ENCODE data around the gene PTPRC. TPM values are rescaled to one million over a fixed set of nuclear protein-coding genes. Genes with fewer than 3 reads are reported as not detected.

Gene PTPRC
- total RNA-seq, 2 experiments from 2014 or later: 177 to 241 TPM

GRCh38 chr1:198647055-198647454 lies 8.2 kb downstream of the PTPRC start:
- Histone ChIP-seq H3K4me2 (ENCODE audit: low read length) (peak overlapping the region; percentile 19; the same call in 1 of the 2 replicates), H4K20me1 (ENCODE audit: insufficient read depth, low read length) (no peaks in the 10 kb centered on the region), H3K9me2 (ENCODE audit: insufficient read depth, low read length) (no peaks in the 10 kb centered on the region), H3K79me2 (ENCODE audit: insufficient read depth, low read depth, low read length) (peaks cover 100% of the 10 kb centered on the region), H3K27ac (ENCODE audit: low read depth, low read length, poor library complexity, severe bottlenecking) (no peak overlapping the region), H3K36me3 (ENCODE audit: insufficient read depth, low read length) (peaks cover 85% of the 10 kb centered on the region), H2AFZ (ENCODE audit: low read length) (no peak overlapping the region), H3K4me1 (ENCODE audit: insufficient read depth, low read length, poor library complexity, severe bottlenecking) (peaks cover 97% of the 10 kb centered on the region), H3K9me3 (ENCODE audit: low read length) (peaks cover 39% of the 10 kb centered on the region), H3K4me3 (ENCODE audit: low read depth, low read length, poor library complexity, severe bottlenecking) (no peak overlapping the region)
- BruUV-seq (replicated peaks): no TSS peak
- CTCF ChIA-PET (ENCODE audit: unreplicated experiment): no interaction called here
- intact Hi-C loops (cut with micrococcal nuclease; ENCODE audit: unreplicated experiment): no loop called here
- POLR2A ChIA-PET: interaction anchor here (0.6 to 3.4 kb wide), 12 partner anchors 10 to 111 kb away, joined by 3 to 28 read pairs (median 4); no protein-coding TSS in a partner anchor
- no peak for TF ChIP-seq EZH2phosphoT487 (IDR thresholded peaks at IDR 0.05; ENCODE audit: borderline replicate concordance, low read depth, low read length)
- TF ChIP-seq, protein P1, sequence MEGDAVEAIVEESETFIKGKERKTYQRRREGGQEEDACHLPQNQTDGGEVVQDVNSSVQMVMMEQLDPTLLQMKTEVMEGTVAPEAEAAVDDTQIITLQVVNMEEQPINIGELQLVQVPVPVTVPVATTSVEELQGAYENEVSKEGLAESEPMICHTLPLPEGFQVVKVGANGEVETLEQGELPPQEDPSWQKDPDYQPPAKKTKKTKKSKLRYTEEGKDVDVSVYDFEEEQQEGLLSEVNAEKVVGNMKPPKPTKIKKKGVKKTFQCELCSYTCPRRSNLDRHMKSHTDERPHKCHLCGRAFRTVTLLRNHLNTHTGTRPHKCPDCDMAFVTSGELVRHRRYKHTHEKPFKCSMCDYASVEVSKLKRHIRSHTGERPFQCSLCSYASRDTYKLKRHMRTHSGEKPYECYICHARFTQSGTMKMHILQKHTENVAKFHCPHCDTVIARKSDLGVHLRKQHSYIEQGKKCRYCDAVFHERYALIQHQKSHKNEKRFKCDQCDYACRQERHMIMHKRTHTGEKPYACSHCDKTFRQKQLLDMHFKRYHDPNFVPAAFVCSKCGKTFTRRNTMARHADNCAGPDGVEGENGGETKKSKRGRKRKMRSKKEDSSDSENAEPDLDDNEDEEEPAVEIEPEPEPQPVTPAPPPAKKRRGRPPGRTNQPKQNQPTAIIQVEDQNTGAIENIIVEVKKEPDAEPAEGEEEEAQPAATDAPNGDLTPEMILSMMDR (conservative IDR thresholded peaks at IDR 0.05; ENCODE audit: low read length): no peak
- no peak for DNase-seq (ENCODE audit: low spot score)

DNA sequence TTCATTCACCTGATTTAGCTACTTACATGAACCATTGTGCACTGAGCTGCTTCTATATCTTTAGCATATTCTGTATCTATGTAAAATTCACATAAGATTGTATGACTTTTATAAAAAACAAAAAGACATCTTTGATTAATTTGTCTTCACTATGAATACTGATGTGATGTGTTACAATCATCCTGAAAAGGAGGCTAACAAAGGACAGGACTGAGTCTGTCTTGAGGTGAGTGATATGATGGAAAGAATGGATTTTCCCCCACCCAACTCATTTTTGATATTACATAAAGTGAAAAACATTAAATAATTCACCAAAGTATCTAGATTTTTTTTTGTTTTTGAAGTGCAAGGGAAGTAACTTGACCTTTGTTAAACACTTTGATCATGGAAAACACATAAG lies 9.8 kb downstream of the PTPRC start:
- no TSS peak for BruUV-seq (replicated peaks)
- ChIA-PET POLR2A (interaction anchor here (0.6 to 1.1 kb wide), 7 partner anchors 8 to 119 kb away, joined by 3 to 8 read pairs (median 3); no protein-coding TSS in a partner anchor), CTCF (ENCODE audit: unreplicated experiment) (no interaction called here)
- no peaks in the 10 kb centered on the region for H3K9me2 ChIP-seq (ENCODE audit: insufficient read depth, low read length)
- no peak overlapping the region for H3K4me3 ChIP-seq (ENCODE audit: low read depth, low read length, poor library complexity, severe bottlenecking)
- intact Hi-C loops (cut with micrococcal nuclease; ENCODE audit: unreplicated experiment): no loop called here
- no peak for DNase-seq (ENCODE audit: low spot score)
- H3K4me2 ChIP-seq (ENCODE audit: low read length): peak overlapping the region; percentile 18
- no peak overlapping the region for H2AFZ ChIP-seq (ENCODE audit: low read length)
- no peaks in the 10 kb centered on the region for H4K20me1 ChIP-seq (ENCODE audit: insufficient read depth, low read length)
- H3K79me2 ChIP-seq (ENCODE audit: insufficient read depth, low read depth, low read length): peaks cover 100% of the 10 kb centered on the region
- H3K36me3 ChIP-seq (ENCODE audit: insufficient read depth, low read length): peaks cover 83% of the 10 kb centered on the region
- peaks cover 39% of the 10 kb centered on the region for H3K9me3 ChIP-seq (ENCODE audit: low read length)
- peaks cover 98% of the 10 kb centered on the region for H3K4me1 ChIP-seq (ENCODE audit: insufficient read depth, low read length, poor library complexity, severe bottlenecking)
- TF ChIP-seq, protein P1 (conservative IDR thresholded peaks at IDR 0.05; ENCODE audit: low read length): no peak
- no peak for TF ChIP-seq EZH2phosphoT487 (IDR thresholded peaks at IDR 0.05; ENCODE audit: borderline replicate concordance, low read depth, low read length)
- H3K27ac ChIP-seq (ENCODE audit: low read depth, low read length, poor library complexity, severe bottlenecking): peak overlapping the region; percentile 87

GRCh38 chr1:198649232-198649967 lies 10.6 kb downstream of the PTPRC start:
- Histone ChIP-seq H3K27ac (ENCODE audit: low read depth, low read length, poor library complexity, severe bottlenecking) (peak overlapping the region; percentile 87), H3K79me2 (ENCODE audit: insufficient read depth, low read depth, low read length) (peaks cover 100% of the 10 kb centered on the region), H3K9me2 (ENCODE audit: insufficient read depth, low read length) (no peaks in the 10 kb centered on the region), H2AFZ (ENCODE audit: low read length) (no peak overlapping the region), H3K9me3 (ENCODE audit: low read length) (peaks cover 39% of the 10 kb centered on the region), H3K4me1 (ENCODE audit: insufficient read depth, low read length, poor library complexity, severe bottlenecking) (peaks cover 98% of the 10 kb centered on the region), H3K4me3 (ENCODE audit: low read depth, low read length, poor library complexity, severe bottlenecking) (peak overlapping the region; percentile 5), H3K4me2 (ENCODE audit: low read length) (peak overlapping the region; percentile 92), H4K20me1 (ENCODE audit: insufficient read depth, low read length) (no peaks in the 10 kb centered on the region), H3K36me3 (ENCODE audit: insufficient read depth, low read length) (peaks cover 81% of the 10 kb centered on the region)
- TF ChIP-seq, protein P1 (conservative IDR thresholded peaks at IDR 0.05; ENCODE audit: low read length): no peak
- TF ChIP-seq EZH2phosphoT487 (IDR thresholded peaks at IDR 0.05; ENCODE audit: borderline replicate concordance, low read depth, low read length): no peak
- no TSS peak for BruUV-seq (replicated peaks)
- intact Hi-C loops (cut with micrococcal nuclease; ENCODE audit: unreplicated experiment): no loop called here
- no peak for DNase-seq (ENCODE audit: low spot score)
- POLR2A ChIA-PET: interaction anchor here (0.8 to 3.9 kb wide), 9 partner anchors 10 to 120 kb away, joined by 4 to 87 read pairs (median 19); partner anchors contain the start of gene PTPRC
- CTCF ChIA-PET (ENCODE audit: unreplicated experiment): no interaction called here

Data from OCI-LY7 (cell line).